Stimulated activated CD4-positive, alpha-beta T cell treated with anti-CD3 and anti-CD28 coated beads, TNF-alpha, amount 100 ng/mL, for 4 hours (primary cell): ENCODE results near the gene KRT28.
"Not testable (repeated sequence)": the region's sequence is repeated elsewhere in the genome, so short reads cannot be mapped to it uniquely, and the experiment has no call there.

ENCODE experiments used
- DNase-seq, 3 experiments: peaks; one replicate each; pipeline ENCODE4 v3.0.0-alpha.2; 2020; ENCODE audit warnings: low read depth in 3 of 3

KRT28 gene

GRCh38 chr17:40779181-40779909 lies 20.4 kb downstream of the KRT28 start:
- DNase-seq, result no peak

- no peak for DNase-seq
Observed at GRCh38 chr17:40778461-40778860, 21.3 kb downstream of the KRT28 start.

- no peak for DNase-seq
Observed at GRCh38 chr17:40777971-40778370, 21.8 kb downstream of the KRT28 start.

GRCh38 chr17:40777459-40777858 lies 22.3 kb downstream of the KRT28 start:
- no peak for DNase-seq

GRCh38 chr17:40775945-40776344 lies 23.8 kb downstream of the KRT28 start:
- DNase-seq, result no peak

GRCh38 chr17:40772101-40772500 lies 27.7 kb downstream of the KRT28 start, which contains the start of gene KRT26:
Gene KRT26, minus strand, starts transcription at chr17:40772201. Its CDS starts 88 bp downstream, at chr17:40772113.
- no peak for DNase-seq

- DNase-seq, result no peak
Observed at GRCh38 chr17:40765657-40766056, 34.1 kb downstream of the KRT28 start.

GRCh38 chr17:40763752-40764151 lies 36.0 kb downstream of the KRT28 start:
- no peak for DNase-seq

GRCh38 chr17:40760105-40761016 lies 39.4 kb downstream of the KRT28 start:
- no peak for DNase-seq

- DNase-seq, result no peak
Observed at GRCh38 chr17:40755231-40755630, 44.5 kb downstream of the KRT28 start, which contains the start of gene KRT25. Gene KRT25, minus strand, starts transcription at chr17:40755331. Its CDS starts 60 bp downstream, at chr17:40755271.

GRCh38 chr17:40753804-40754203 lies 46.0 kb downstream of the KRT28 start:
- DNase-seq, result no peak

GRCh38 chr17:40751065-40751464 lies 48.7 kb downstream of the KRT28 start:
- no peak for DNase-seq

- no peak for DNase-seq
Observed at GRCh38 chr17:40750391-40750790, 49.4 kb downstream of the KRT28 start.

GRCh38 chr17:40748666-40749065 lies 51.1 kb downstream of the KRT28 start:
- not testable (repeated sequence) for DNase-seq
